ENCODE data around the gene MRC1.

Gene MRC1

GRCh38 chr10:17888189-17888588, 79.0 kb downstream of the MRC1 start:
- Histone ChIP-seq H2AFZ (ENCODE audit: low read depth) (no peak overlapping the region), H3K4me2 (no peak overlapping the region), H4K20me1 (ENCODE audit: insufficient read depth) (no peaks in the 10 kb centered on the region), H3K9ac (no peak overlapping the region), H3K27ac (no peak overlapping the region), H3K4me3 (IDR thresholded peaks at IDR 0.05; ENCODE audit: insufficient read depth, low read depth, low read length) (no peak overlapping the region), H3K27me3 (ENCODE audit: insufficient read depth, low read depth) (no peaks in the 10 kb centered on the region), H3K4me1 (ENCODE audit: low read depth, poor library complexity, severe bottlenecking) (no peaks in the 10 kb centered on the region), H3K36me3 (ENCODE audit: insufficient read depth) (no peaks in the 10 kb centered on the region), H3K79me2 (ENCODE audit: insufficient read depth, low read depth) (no peaks in the 10 kb centered on the region)
- TF ChIP-seq, protein P1, sequence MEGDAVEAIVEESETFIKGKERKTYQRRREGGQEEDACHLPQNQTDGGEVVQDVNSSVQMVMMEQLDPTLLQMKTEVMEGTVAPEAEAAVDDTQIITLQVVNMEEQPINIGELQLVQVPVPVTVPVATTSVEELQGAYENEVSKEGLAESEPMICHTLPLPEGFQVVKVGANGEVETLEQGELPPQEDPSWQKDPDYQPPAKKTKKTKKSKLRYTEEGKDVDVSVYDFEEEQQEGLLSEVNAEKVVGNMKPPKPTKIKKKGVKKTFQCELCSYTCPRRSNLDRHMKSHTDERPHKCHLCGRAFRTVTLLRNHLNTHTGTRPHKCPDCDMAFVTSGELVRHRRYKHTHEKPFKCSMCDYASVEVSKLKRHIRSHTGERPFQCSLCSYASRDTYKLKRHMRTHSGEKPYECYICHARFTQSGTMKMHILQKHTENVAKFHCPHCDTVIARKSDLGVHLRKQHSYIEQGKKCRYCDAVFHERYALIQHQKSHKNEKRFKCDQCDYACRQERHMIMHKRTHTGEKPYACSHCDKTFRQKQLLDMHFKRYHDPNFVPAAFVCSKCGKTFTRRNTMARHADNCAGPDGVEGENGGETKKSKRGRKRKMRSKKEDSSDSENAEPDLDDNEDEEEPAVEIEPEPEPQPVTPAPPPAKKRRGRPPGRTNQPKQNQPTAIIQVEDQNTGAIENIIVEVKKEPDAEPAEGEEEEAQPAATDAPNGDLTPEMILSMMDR (conservative IDR thresholded peaks at IDR 0.05; ENCODE audit: low read depth, low read length): no peak

DNA sequence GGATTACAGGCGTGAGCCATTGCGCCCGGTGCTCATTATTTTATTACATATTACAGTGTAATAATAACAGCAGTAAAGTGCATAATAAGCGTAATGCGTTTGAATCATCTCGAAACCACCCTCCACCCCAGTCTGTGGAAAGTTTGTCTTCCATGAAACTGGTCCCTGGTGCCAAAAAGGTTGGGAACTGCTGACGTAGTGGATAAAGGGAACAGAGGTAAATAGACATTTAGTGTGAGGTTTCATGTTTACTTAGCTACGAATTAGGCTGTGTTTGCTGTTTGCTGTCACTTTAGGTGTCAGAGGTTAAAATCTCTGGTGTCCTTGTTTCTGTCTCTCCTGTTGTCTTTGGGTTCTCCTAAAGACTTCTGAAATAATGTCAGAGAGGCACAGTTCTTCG, 82.3 kb downstream of the MRC1 start:
- Histone ChIP-seq H3K9ac (no peak overlapping the region), H3K4me2 (no peak overlapping the region), H3K36me3 (ENCODE audit: insufficient read depth) (no peaks in the 10 kb centered on the region), H2AFZ (ENCODE audit: low read depth) (no peak overlapping the region), H4K20me1 (ENCODE audit: insufficient read depth) (no peaks in the 10 kb centered on the region), H3K79me2 (ENCODE audit: insufficient read depth, low read depth) (no peaks in the 10 kb centered on the region), H3K4me1 (ENCODE audit: low read depth, poor library complexity, severe bottlenecking) (no peaks in the 10 kb centered on the region), H3K4me3 (IDR thresholded peaks at IDR 0.05; ENCODE audit: insufficient read depth, low read depth, low read length) (no peak overlapping the region), H3K27ac (no peak overlapping the region), H3K27me3 (ENCODE audit: insufficient read depth, low read depth) (no peaks in the 10 kb centered on the region)
- TF ChIP-seq, protein P1 (conservative IDR thresholded peaks at IDR 0.05; ENCODE audit: low read depth, low read length): no peak

DNA sequence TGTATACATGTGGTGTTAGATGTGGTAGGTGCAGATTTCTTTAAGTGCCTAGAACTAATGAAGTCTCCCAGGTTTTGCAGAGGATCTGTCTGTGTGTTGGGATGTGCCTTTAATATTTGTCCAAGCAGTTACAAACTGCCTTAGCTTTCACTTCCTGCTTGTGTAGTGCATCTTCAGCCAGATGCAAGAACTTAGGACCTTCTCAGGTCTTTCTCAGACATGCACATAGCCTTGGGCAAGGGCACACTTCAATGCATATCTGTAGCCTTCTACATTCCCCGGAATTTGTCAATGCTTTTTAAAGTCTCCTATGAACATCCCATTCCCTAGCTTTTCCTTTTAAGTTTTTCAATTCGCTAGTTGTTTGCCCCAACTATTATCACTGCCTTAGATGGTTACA, 95.4 kb downstream of the MRC1 start:
- Histone ChIP-seq H3K9ac (no peak overlapping the region), H3K4me1 (ENCODE audit: low read depth, poor library complexity, severe bottlenecking) (no peaks in the 10 kb centered on the region), H3K27ac (no peak overlapping the region), H3K4me3 (IDR thresholded peaks at IDR 0.05; ENCODE audit: insufficient read depth, low read depth, low read length) (no peak overlapping the region), H3K4me2 (no peak overlapping the region), H3K27me3 (ENCODE audit: insufficient read depth, low read depth) (no peaks in the 10 kb centered on the region), H4K20me1 (ENCODE audit: insufficient read depth) (no peaks in the 10 kb centered on the region), H3K79me2 (ENCODE audit: insufficient read depth, low read depth) (no peaks in the 10 kb centered on the region), H3K36me3 (ENCODE audit: insufficient read depth) (no peaks in the 10 kb centered on the region), H2AFZ (ENCODE audit: low read depth) (no peak overlapping the region)
- TF ChIP-seq, protein P1 (conservative IDR thresholded peaks at IDR 0.05; ENCODE audit: low read depth, low read length): no peak

DNA sequence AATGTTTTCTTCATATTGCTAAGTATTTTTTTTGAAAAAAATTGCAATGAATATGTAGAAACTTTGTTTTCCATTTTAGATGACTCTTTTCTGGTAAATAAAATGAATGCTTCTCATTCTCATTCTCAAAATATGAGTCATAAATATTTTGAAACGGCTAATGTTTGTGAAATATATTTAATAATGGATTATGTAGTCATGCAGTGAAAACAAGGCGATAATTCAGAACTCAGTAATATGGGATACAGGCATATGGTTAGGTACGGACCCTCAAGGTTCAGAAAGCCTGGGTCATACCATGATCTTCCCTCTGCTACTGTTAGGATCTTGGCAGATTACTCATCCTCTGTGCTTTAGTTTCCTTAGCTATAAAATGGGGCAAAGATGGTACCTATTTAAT, 96.3 kb downstream of the MRC1 start:
- TF ChIP-seq, protein P1 (conservative IDR thresholded peaks at IDR 0.05; ENCODE audit: low read depth, low read length): no peak
- H3K4me1 ChIP-seq (ENCODE audit: low read depth, poor library complexity, severe bottlenecking): no peaks in the 10 kb centered on the region
- no peak overlapping the region for H3K4me2 ChIP-seq
- no peak overlapping the region for H2AFZ ChIP-seq (ENCODE audit: low read depth)
- H4K20me1 ChIP-seq (ENCODE audit: insufficient read depth): no peaks in the 10 kb centered on the region
- no peak overlapping the region for H3K9ac ChIP-seq
- H3K4me3 ChIP-seq (IDR thresholded peaks at IDR 0.05; ENCODE audit: insufficient read depth, low read depth, low read length): no peak overlapping the region
- H3K27me3 ChIP-seq (ENCODE audit: insufficient read depth, low read depth): no peaks in the 10 kb centered on the region
- H3K36me3 ChIP-seq (ENCODE audit: insufficient read depth): no peaks in the 10 kb centered on the region
- no peaks in the 10 kb centered on the region for H3K79me2 ChIP-seq (ENCODE audit: insufficient read depth, low read depth)
- H3K27ac ChIP-seq: no peak overlapping the region
